Smooth muscle cell of the brain vasculature (primary cell): ENCODE results near the gene PTPRG.

Experiments
- DNase-seq: peaks from one replicate; pipeline ENCODE4 v3.0.0-alpha.2; 2012; ENCODE audit warnings: low read depth, low spot score

The PTPRG gene

DNA sequence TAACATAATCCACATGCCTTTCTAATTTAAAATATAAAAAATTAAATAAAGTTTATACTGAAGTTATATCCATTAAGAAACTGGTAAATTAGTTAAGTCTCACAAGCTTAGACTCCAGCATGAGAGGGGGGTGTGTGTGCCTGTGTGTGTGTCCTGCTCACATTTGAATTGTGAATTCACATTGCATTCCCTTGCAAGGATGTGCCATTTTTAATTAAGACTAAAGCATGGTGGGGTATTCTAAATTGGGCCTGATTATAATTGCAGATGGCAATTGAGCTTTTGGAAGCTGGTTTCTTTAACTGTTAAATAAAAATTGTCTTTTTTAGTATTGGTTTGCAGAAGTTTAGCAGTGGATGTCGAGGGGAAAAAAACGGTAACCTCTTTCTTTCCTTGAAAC, 56.9 kb downstream of the PTPRG start:
- DNase-seq = no peak

DNA sequence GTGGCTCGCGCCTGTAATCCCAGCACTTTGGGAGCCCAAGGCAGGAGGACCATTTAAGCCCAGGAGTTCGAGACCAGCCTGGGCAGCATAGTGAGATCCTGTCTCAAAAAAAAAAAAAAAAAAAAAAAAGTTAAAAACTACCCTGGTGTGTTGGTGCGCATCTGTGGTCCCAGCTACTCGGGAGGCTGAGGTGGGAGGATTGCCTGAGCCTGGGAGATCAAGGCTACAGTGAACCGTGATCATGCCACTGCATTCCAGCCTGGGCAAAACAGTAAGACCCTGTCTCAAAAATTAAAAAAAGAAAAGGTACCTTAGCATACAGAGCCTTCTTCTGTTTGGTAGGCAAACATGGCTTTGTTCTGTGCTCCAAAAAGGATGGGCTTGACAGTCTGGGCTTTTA, 57.5 kb downstream of the PTPRG start:
- DNase-seq = no peak

- no peak for DNase-seq
Measured at GRCh38 chr3:61620073-61620472, 58.7 kb downstream of the PTPRG start.

DNA sequence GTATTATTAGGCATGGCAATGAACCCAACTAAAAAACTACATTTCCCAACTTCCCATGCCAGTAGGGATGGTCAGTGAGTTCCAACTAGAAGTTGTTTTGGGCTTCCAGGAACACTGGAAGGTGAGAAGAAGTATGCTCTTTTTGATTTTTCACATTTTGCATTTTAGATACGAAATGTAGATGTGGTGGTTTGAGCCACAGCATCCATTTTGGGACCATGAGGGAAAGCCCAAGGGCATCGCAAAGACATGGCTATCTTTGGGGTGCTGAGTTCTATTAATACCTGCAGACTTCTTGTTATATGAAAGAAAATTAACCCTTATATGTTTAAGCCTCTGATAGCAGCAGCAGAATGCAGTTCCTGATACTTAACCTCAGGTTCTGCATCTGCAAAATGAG, 62.9 kb downstream of the PTPRG start:
- no peak for DNase-seq

GRCh38 chr3:61625429-61625828, 64.1 kb downstream of the PTPRG start:
- DNase-seq = no peak

- no peak for DNase-seq
Measured at GRCh38 chr3:61626484-61626883, 65.1 kb downstream of the PTPRG start.

- DNase-seq = no peak
Measured at GRCh38 chr3:61627768-61628185, 66.4 kb downstream of the PTPRG start.

- no peak for DNase-seq
Measured at GRCh38 chr3:61628636-61629035, 67.3 kb downstream of the PTPRG start.

DNA sequence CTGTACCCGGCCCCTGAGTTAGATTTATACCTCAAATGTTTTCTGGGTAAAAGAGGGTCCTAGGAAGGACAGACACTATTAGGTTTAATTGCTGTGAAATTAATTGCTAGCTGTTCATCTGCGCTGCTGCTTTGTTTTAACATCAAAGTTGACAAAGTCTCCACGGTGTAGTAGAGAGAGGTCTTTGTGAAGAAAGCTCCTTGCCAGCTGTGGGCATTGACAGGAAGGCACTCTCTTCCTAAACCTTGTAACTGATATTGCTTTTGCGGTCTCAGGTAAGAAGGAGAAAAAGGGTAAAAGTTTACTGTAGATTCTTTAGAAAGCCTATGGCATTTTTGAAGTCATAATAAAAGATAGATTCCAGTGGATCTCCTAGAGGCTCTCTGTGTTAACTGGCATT, 68.1 kb downstream of the PTPRG start:
- no peak for DNase-seq

DNA sequence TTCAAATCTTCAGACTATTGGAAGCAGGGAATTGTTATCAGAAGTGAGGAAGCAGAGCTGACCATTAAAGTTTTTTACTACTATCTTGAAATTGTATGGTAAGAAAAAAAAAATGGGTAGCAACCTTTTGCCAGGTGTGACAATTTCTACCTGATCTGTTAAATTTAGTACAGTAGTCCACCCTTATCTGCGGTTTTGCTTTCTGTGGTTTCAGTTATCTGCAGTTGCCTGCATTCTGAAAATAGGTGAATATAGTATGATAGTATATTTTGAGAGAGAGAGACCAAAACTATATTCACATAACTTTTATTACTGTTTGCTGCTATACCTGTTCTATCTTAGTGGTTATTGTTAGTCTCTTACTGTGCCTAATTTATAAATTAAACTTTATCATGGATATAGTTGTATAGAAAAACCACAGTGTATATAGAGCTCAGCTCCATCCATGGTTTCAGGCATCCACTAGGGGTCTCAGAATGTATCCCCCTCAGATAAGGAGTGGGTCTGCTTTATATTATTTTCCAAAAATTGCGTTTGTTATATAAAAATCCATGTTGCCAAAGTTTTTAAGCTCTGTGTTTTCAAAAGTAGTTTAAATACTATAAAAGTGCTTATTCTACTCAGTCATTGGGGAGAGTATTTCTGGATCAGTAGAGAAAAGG, 69.9 kb downstream of the PTPRG start:
- no peak for DNase-seq

GRCh38 chr3:61632568-61633175, 71.3 kb downstream of the PTPRG start:
- DNase-seq = no peak

- no peak for DNase-seq
Measured at GRCh38 chr3:61634678-61635077, 73.3 kb downstream of the PTPRG start.

GRCh38 chr3:61637088-61638051, 76.0 kb downstream of the PTPRG start:
- DNase-seq = no peak

- DNase-seq = no peak
Measured at GRCh38 chr3:61638741-61639140, 77.4 kb downstream of the PTPRG start.

DNA sequence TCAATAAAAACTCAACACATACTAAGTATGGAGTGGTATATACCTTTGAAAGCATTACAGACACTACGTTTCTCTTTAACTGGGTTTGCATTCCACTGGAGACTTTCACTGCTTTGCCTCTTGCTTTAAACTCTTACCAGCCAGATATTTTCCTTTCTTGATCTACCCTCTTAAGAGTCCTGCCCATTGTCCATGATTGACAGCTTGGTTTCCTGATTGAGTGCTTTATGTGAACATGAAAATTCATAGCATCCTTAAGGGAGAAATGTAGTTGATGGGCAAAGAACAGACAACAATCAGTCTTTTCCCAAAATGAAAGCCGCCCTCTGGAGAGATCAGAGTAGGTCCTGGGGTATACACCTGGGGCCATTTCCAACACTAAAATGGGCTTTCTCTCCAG, 78.6 kb downstream of the PTPRG start:
- no peak for DNase-seq

GRCh38 chr3:61645148-61645547, 83.8 kb downstream of the PTPRG start:
- no peak for DNase-seq

- DNase-seq = no peak
Measured at GRCh38 chr3:61646360-61646759, 85.0 kb downstream of the PTPRG start.

- no peak for DNase-seq
Measured at GRCh38 chr3:61646851-61647525, 85.6 kb downstream of the PTPRG start.

- DNase-seq = no peak
Measured at GRCh38 chr3:61648481-61648880, 87.1 kb downstream of the PTPRG start.

GRCh38 chr3:61649381-61650170, 88.2 kb downstream of the PTPRG start:
- no peak for DNase-seq

- DNase-seq = no peak
Measured at GRCh38 chr3:61650276-61650675, 88.9 kb downstream of the PTPRG start.
